IMR-90 (cell line): ENCODE results near the gene RAB40C. TPM values are rescaled to one million over a fixed set of nuclear protein-coding genes. Genes with fewer than 3 reads are reported as not detected.

Source experiments
- ATAC-seq: fragments of 200-7000 bp; cut with Tn5 transposase; 2 replicates; pipeline ENCODE4 v1.9.1; 2020; ENCODE audit warnings: low read depth, mild to moderate bottlenecking, moderate library complexity
- BruUV-seq: library from RNA; stranded (reverse); fragments of 400-500 nt; replicated peaks from 2 replicates; lab custom pipeline; 2021; lab: Mats Ljungman, UMichigan
- CTCF ChIA-PET: fragments of 300-600 bp; formaldehyde crosslinking; extraction: SDS; loops from one replicate; lab custom pipeline; 2021; ENCODE audit warnings: antibody characterized with exemption; lab: Yijun Ruan, JAX
- POLR2A ChIA-PET: fragments of 300-600 bp; sonication (Branson Sonifier 250); formaldehyde crosslinking; loops from one replicate; lab custom pipeline; 2022; ENCODE audit warnings: antibody characterized with exemption; ENCODE audit not compliant: unreplicated experiment; lab: Charles Lee
- DNase-seq: peaks from one replicate; pipeline ENCODE4 v3.0.0; 2013
- H2AFZ ChIP-seq: replicated peaks from 2 replicates; pipeline ENCODE3; 2013; ENCODE audit warnings: low read length, mild to moderate bottlenecking; ENCODE audit not compliant: poor library complexity
- H2AK5ac ChIP-seq: 2 replicates; pipeline ENCODE4 v1.6.1; 2013; ENCODE audit warnings: low read depth, low read length, inconsistent platforms
- H2AK9ac ChIP-seq: replicated peaks from 2 replicates; pipeline ENCODE3; 2013; ENCODE audit warnings: mild to moderate bottlenecking, low read depth, low read length, moderate library complexity; ENCODE audit not compliant: poor library complexity
- H2BK120ac ChIP-seq: 2 replicates; pipeline ENCODE4 v1.6.1; 2013; ENCODE audit warnings: low read depth, low read length, inconsistent platforms
- H2BK15ac ChIP-seq: 3 replicates; pipeline ENCODE4 v1.6.1; 2013; ENCODE audit warnings: low read depth, low read length, inconsistent platforms
- H2BK20ac ChIP-seq: 2 replicates; pipeline ENCODE4 v1.6.1; 2013; ENCODE audit warnings: low read depth, mild to moderate bottlenecking, inconsistent platforms, low read length, moderate library complexity
- H2BK5ac ChIP-seq: 2 replicates; pipeline ENCODE4 v1.6.1; 2013; ENCODE audit warnings: mild to moderate bottlenecking, low read depth, low read length, inconsistent platforms; ENCODE audit not compliant: poor library complexity, severe bottlenecking
- H3K14ac ChIP-seq: replicated peaks from 2 replicates; pipeline ENCODE4 v1.6.1; 2013; ENCODE audit warnings: low read depth, low read length, inconsistent platforms
- H3K18ac ChIP-seq: 2 replicates; pipeline ENCODE4 v1.6.1; 2013; ENCODE audit warnings: low read depth, low read length, control low read depth
- H3K23ac ChIP-seq: 2 replicates; pipeline ENCODE4 v1.6.1; 2013; ENCODE audit warnings: low read depth, low read length, inconsistent platforms
- H3K27ac ChIP-seq: 2 replicates; pipeline ENCODE4 v1.5.1; 2013; ENCODE audit warnings: mild to moderate bottlenecking, control low read depth, low read length; ENCODE audit not compliant: insufficient read depth
- H3K27me3 ChIP-seq: 2 replicates; pipeline ENCODE4 v1.6.1; 2013; ENCODE audit warnings: low read length; ENCODE audit not compliant: control insufficient read depth, insufficient read depth
- H3K36me3 ChIP-seq: 2 replicates; pipeline ENCODE4 v1.6.1; 2013; ENCODE audit warnings: low read length, mixed read lengths; ENCODE audit not compliant: control insufficient read depth, insufficient read depth
- H3K4ac ChIP-seq: 2 replicates; pipeline ENCODE4 v1.6.1; 2013; ENCODE audit warnings: low read depth, low read length, inconsistent platforms
- H3K4me1 ChIP-seq: 2 replicates; pipeline ENCODE4 v1.6.1; 2013; ENCODE audit warnings: low read length, mixed read lengths; ENCODE audit not compliant: control insufficient read depth, insufficient read depth
- H3K4me2 ChIP-seq: 2 replicates; pipeline ENCODE4 v1.6.1; 2013; ENCODE audit warnings: low read depth, mild to moderate bottlenecking, control low read depth, low read length, moderate library complexity
- H3K4me3 ChIP-seq: 2 replicates; pipeline ENCODE4 v1.5.1; 2013; ENCODE audit warnings: low read depth, mild to moderate bottlenecking, control low read depth, low read length, moderate library complexity; ENCODE audit not compliant: insufficient read depth
- H3K56ac ChIP-seq: 2 replicates; pipeline ENCODE4 v1.6.1; 2013; ENCODE audit warnings: low read length, inconsistent platforms; ENCODE audit not compliant: insufficient read depth; ENCODE audit errors: extremely low read depth
- H3K79me1 ChIP-seq, 2 experiments: 2 replicates each; pipeline ENCODE4 v1.6.1; 2013; ENCODE audit warnings: low read length in 2 of 2, inconsistent platforms in 1 of 2, low read depth in 1 of 2
- H3K9ac ChIP-seq: 2 replicates; pipeline ENCODE4 v1.6.1; 2013; ENCODE audit warnings: low read depth, low read length, control low read depth
- H3K9me1 ChIP-seq: 2 replicates; pipeline ENCODE4 v1.6.1; 2013; ENCODE audit warnings: low read length, inconsistent platforms; ENCODE audit not compliant: insufficient read depth
- H3K9me3 ChIP-seq: 2 replicates; pipeline ENCODE4 v1.6.1; 2013; ENCODE audit warnings: low read length; ENCODE audit not compliant: control insufficient read depth, insufficient read depth
- H4K20me1 ChIP-seq: 2 replicates; pipeline ENCODE4 v1.6.1; 2013; ENCODE audit warnings: low read length, inconsistent platforms; ENCODE audit not compliant: insufficient read depth
- H4K5ac ChIP-seq: 2 replicates; pipeline ENCODE4 v1.6.1; 2013; ENCODE audit warnings: mild to moderate bottlenecking, low read depth, low read length, control low read depth
- H4K8ac ChIP-seq, 2 experiments: 2 replicates each; pipeline ENCODE4 v1.6.1; 2013; ENCODE audit warnings: low read depth in 2 of 2, low read length in 2 of 2, control low read depth in 1 of 2, inconsistent platforms in 1 of 2
- H4K91ac ChIP-seq: 2 replicates; pipeline ENCODE4 v1.6.1; 2013; ENCODE audit warnings: low read depth, low read length, inconsistent platforms; ENCODE audit not compliant: insufficient read depth
- BHLHE40 ChIP-seq: fragments of 150-350 bp; IDR thresholded peaks from 2 replicates; pipeline ENCODE4 v1.6.1; 2016; ENCODE audit warnings: mild to moderate bottlenecking, low read depth, low read length
- CEBPB ChIP-seq: IDR thresholded peaks from 2 replicates; pipeline ENCODE4 v1.6.1; 2012; ENCODE audit warnings: low read depth, low read length, improper control_type of control experiment
- CHD1 ChIP-seq: IDR thresholded peaks from 2 replicates; pipeline ENCODE4 v1.6.1; 2012; ENCODE audit warnings: low read depth, low read length, improper control_type of control experiment
- CTCF ChIP-seq: conservative IDR thresholded peaks from 2 replicates; pipeline ENCODE4 v1.5.1; 2012; ENCODE audit warnings: mild to moderate bottlenecking, low read depth, low read length, improper control_type of control experiment
- ELK1 ChIP-seq: fragments of 150-350 bp; IDR thresholded peaks from 2 replicates; pipeline ENCODE4 v1.6.1; 2016; ENCODE audit warnings: low read depth, mild to moderate bottlenecking, low read length, moderate library complexity, borderline replicate concordance
- FOS ChIP-seq: fragments of 150-350 bp; IDR thresholded peaks from 2 replicates; pipeline ENCODE4 v1.6.1; 2016; ENCODE audit warnings: low read depth, low read length
- MAZ ChIP-seq: IDR thresholded peaks from 2 replicates; pipeline ENCODE4 v1.6.1; 2012; ENCODE audit warnings: low read depth, mild to moderate bottlenecking, low read length, improper control_type of control experiment, moderate library complexity, borderline replicate concordance
- NFE2L2 ChIP-seq: fragments of 150-350 bp; IDR thresholded peaks from 2 replicates; pipeline ENCODE4 v1.6.1; 2016; ENCODE audit warnings: low read depth, mild to moderate bottlenecking, low read length
- RAD21 ChIP-seq: IDR thresholded peaks from 2 replicates; pipeline ENCODE4 v1.6.1; 2012; ENCODE audit warnings: low read length, improper control_type of control experiment
- RCOR1 ChIP-seq: IDR thresholded peaks from 2 replicates; pipeline ENCODE4 v1.6.1; 2012; ENCODE audit warnings: mild to moderate bottlenecking, low read length, improper control_type of control experiment; ENCODE audit not compliant: insufficient replicate concordance
- RFX5 ChIP-seq: IDR thresholded peaks from 2 replicates; pipeline ENCODE4 v1.8.0; 2012; ENCODE audit warnings: low read depth, mild to moderate bottlenecking, low read length, moderate library complexity
- USF2 ChIP-seq: fragments of 150-350 bp; IDR thresholded peaks from 2 replicates; pipeline ENCODE4 v1.6.1; 2017; ENCODE audit warnings: mild to moderate bottlenecking, antibody characterized with exemption, low read length, low read depth
- WGBS, 2 experiments: methylation state at CpG; one replicate each; pipeline versions ENCODE4 v1.1.5 to v1.1.7; 2013; ENCODE audit warnings: missing lambda C conversion rate in 2 of 2; ENCODE audit not compliant: insufficient read length in 1 of 2; ENCODE audit errors: extremely low coverage in 2 of 2; 5-methylcytosine and 5-hydroxymethylcytosine counted together
- dilution Hi-C: fragments of 300-500 bp; cut with HindIII; formaldehyde crosslinking; loops from one replicate; pipeline ENCODE4 v1.14.3; 2018; ENCODE audit warnings: low sequenced_read_pairs; ENCODE audit not compliant: unreplicated experiment
- in situ Hi-C: fragments of 300-500 bp; cut with MboI; formaldehyde crosslinking; loops from 3 replicates; pipeline ENCODE4 v1.14.3; 2019; ENCODE audit warnings: low sequenced_read_pairs, inconsistent platforms, mixed read lengths
- intact Hi-C: fragments of 100-400 bp; cut with micrococcal nuclease; formaldehyde crosslinking; loops from 2 replicates; pipeline ENCODE4 v1.10.0; 2022
- polyA plus RNA-seq, 3 experiments: library from polyadenylated mRNA; depleted of rRNA; stranded (reverse); fragments of >200 nt; gene quantifications; 2 replicates each; pipeline ENCODE4 v1.2.3, GENCODE V29; 2012; ENCODE audit warnings: low replicate concordance in 1 of 3
- total RNA-seq: library from RNA; depleted of rRNA; stranded (reverse); fragments of >200 nt; gene quantifications from 2 replicates; pipeline ENCODE4 v1.2.3, GENCODE V29; 2012

The RAB40C gene
- total and polyA plus RNA-seq, 2 of the 4 experiments (the other 2 are of a cell fraction) = 6.8 to 13.7 TPM

- no peak overlapping the region for H2AK5ac ChIP-seq
- no peak overlapping the region for H2AK9ac ChIP-seq
- H4K8ac ChIP-seq = no peak overlapping the region
- H3K79me1 ChIP-seq = no peaks in the 10 kb centered on the region
- no peak for DNase-seq
- in situ Hi-C loops = no loop called here
- 90% methylated on average over 4 of the region's 21 CpGs; no CpG with 5 or more reads in 1 of the 2 experiments for WGBS, 2 experiments
- H2BK5ac ChIP-seq = no peak overlapping the region
- no peak overlapping the region for H2BK20ac ChIP-seq
- H3K23ac ChIP-seq = no peak overlapping the region
- ATAC-seq = no peak
- peaks cover 5% of the 10 kb centered on the region for H3K4me1 ChIP-seq
- no peak overlapping the region for H2BK120ac ChIP-seq
- H3K36me3 ChIP-seq = peaks cover 4% of the 10 kb centered on the region
- no peak overlapping the region for H4K5ac ChIP-seq
- H3K4me3 ChIP-seq = no peak overlapping the region
- H2BK15ac ChIP-seq = no peak overlapping the region
- no peak for TF ChIP-seq RFX5
- no peak for TF ChIP-seq ELK1
- no peak for TF ChIP-seq NFE2L2
- TF ChIP-seq CHD1 = no peak
- TF ChIP-seq RCOR1 = no peak
- no peak for TF ChIP-seq CTCF
- TF ChIP-seq BHLHE40 = no peak
- no peak for TF ChIP-seq USF2
- no peak for TF ChIP-seq FOS
- TF ChIP-seq RAD21 = no peak
- TF ChIP-seq MAZ = no peak
- no peak for TF ChIP-seq CEBPB
- peaks cover 4% of the 10 kb centered on the region; the same call in 1 of the 2 replicates for H3K9me1 ChIP-seq
- no peak overlapping the region for H3K56ac ChIP-seq
- intact Hi-C loops = no loop called here
- H4K20me1 ChIP-seq = no peaks in the 10 kb centered on the region
- no peak overlapping the region for H3K4ac ChIP-seq
- CTCF ChIA-PET = no interaction called here
- dilution Hi-C loops = no loop called here
- no peak overlapping the region for H3K9ac ChIP-seq
- H3K27ac ChIP-seq = no peak overlapping the region
- H3K18ac ChIP-seq = no peak overlapping the region
- no peak overlapping the region for H4K91ac ChIP-seq
- no peak overlapping the region for H2AFZ ChIP-seq
- H3K27me3 ChIP-seq = no peaks in the 10 kb centered on the region
- no peaks in the 10 kb centered on the region for H3K9me3 ChIP-seq
- POLR2A ChIA-PET = no interaction called here
- H3K4me2 ChIP-seq = no peak overlapping the region
- no peak overlapping the region for H3K14ac ChIP-seq
- no TSS peak for BruUV-seq
Observed at GRCh38 chr16:662597-662996, 72.7 kb downstream of the RAB40C start.
